Testis (tissue), 2 donors: ENCODE results near the gene KCNH4.

Experiments
- POLR2A ChIP-seq: fragments of 450-650 bp; IDR thresholded peaks from one replicate; pipeline ENCODE4 v1.6.1; 2017; ENCODE audit warnings: antibody characterized with exemption, mild to moderate bottlenecking, moderate library complexity
- TF ChIP-seq, protein P1 (sequence below), 3 experiments: fragments of 450-650 bp in 2 of 3; fragments of 200-600 bp in 1 of 3; sonication (generic) in 1 of 3; IDR thresholded peaks; one replicate each; pipeline ENCODE4 v1.5.1; 2016 to 2019; ENCODE audit warnings: antibody characterized with exemption in 3 of 3, mild to moderate bottlenecking in 2 of 3, moderate library complexity in 1 of 3

DNA sequence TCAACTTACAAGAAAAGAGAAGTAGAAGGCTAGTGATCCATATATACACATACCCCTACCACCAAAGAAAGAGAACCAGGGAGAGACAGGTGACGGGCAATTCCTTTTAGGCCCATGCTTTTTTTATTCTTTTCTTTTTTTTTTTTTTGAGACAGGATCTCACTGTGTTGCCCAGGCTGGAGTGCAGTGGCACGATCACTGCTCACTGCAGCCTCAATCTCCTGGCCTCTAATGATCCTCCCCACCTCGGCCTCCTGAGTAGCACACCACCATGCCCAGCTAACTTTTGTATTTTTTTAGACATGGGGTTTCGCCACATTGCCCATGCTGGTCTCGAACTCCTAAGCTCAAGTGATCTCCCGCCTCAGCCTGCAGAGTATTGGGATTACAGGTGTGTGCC lies 53.5 kb downstream of the KCNH4 start:
- TF ChIP-seq, protein P1, sequence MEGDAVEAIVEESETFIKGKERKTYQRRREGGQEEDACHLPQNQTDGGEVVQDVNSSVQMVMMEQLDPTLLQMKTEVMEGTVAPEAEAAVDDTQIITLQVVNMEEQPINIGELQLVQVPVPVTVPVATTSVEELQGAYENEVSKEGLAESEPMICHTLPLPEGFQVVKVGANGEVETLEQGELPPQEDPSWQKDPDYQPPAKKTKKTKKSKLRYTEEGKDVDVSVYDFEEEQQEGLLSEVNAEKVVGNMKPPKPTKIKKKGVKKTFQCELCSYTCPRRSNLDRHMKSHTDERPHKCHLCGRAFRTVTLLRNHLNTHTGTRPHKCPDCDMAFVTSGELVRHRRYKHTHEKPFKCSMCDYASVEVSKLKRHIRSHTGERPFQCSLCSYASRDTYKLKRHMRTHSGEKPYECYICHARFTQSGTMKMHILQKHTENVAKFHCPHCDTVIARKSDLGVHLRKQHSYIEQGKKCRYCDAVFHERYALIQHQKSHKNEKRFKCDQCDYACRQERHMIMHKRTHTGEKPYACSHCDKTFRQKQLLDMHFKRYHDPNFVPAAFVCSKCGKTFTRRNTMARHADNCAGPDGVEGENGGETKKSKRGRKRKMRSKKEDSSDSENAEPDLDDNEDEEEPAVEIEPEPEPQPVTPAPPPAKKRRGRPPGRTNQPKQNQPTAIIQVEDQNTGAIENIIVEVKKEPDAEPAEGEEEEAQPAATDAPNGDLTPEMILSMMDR (IDR thresholded peaks at IDR 0.05) = no peak
- TF ChIP-seq POLR2A = no peak
